Bronchial epithelial cell (primary cell): ENCODE data around the gene COL15A1. TPM values are rescaled to one million over a fixed set of nuclear protein-coding genes. Genes with fewer than 3 reads are reported as not detected.
"Not testable (repeated sequence)": the region's sequence is repeated elsewhere in the genome, so short reads cannot be mapped to it uniquely, and the experiment has no call there.

Source experiments
- DNase-seq: peaks from one replicate; pipeline ENCODE4 v3.0.0-alpha.2; 2010; ENCODE audit warnings: low read depth
- FAIRE-seq: peaks from 2 replicates; lab custom pipeline; 2011; peaks lifted over from hg19 to GRCh38; lab: Jason Lieb, UNC
- H3K27me3 ChIP-seq: 2 replicates; pipeline ENCODE4 v1.5.1; 2011; ENCODE audit warnings: low read length; ENCODE audit not compliant: control insufficient read depth, insufficient read depth
- H3K36me3 ChIP-seq: 2 replicates; pipeline ENCODE4 v1.5.1; 2011; ENCODE audit warnings: low read length; ENCODE audit not compliant: control insufficient read depth, insufficient read depth
- H3K4me3 ChIP-seq: 2 replicates; pipeline ENCODE4 v1.5.1; 2011; ENCODE audit warnings: mild to moderate bottlenecking, low read depth, low read length, control low read depth
- CTCF ChIP-seq: IDR thresholded peaks from 2 replicates; pipeline ENCODE4 v1.5.1; 2011; ENCODE audit warnings: mild to moderate bottlenecking, moderate library complexity, low read length, control low read depth, inconsistent platforms; ENCODE audit not compliant: insufficient read depth, severe bottlenecking
- total RNA-seq: library from RNA; depleted of rRNA; stranded (reverse); fragments of >200 nt; gene quantifications from 2 replicates; pipeline ENCODE4 v1.2.1, GENCODE V29; 2014

COL15A1 gene
- total RNA-seq, 1 donor from 2014 or later: 1.6 TPM

- Histone ChIP-seq H3K4me3 (no peak overlapping the region), H3K27me3 (no peaks in the 10 kb centered on the region), H3K36me3 (no peaks in the 10 kb centered on the region)
- no peak for DNase-seq
- FAIRE-seq: no peak
- TF ChIP-seq CTCF: no peak
Observed at GRCh38 chr9:98911042-98911441, 32.7 kb upstream of the COL15A1 start.

GRCh38 chr9:98911738-98912137 lies 32.0 kb upstream of the COL15A1 start:
- H3K27me3 ChIP-seq, H3K36me3 ChIP-seq, DNase-seq, H3K4me3 ChIP-seq, FAIRE-seq: not testable (repeated sequence)

GRCh38 chr9:98912450-98912849 lies 31.3 kb upstream of the COL15A1 start:
- Histone ChIP-seq H3K27me3 (no peaks in the 10 kb centered on the region), H3K4me3 (no peak overlapping the region), H3K36me3 (no peaks in the 10 kb centered on the region)
- no peak for TF ChIP-seq CTCF
- DNase-seq: no peak
- FAIRE-seq: no peak

- FAIRE-seq (no peak), DNase-seq (no peak)
- Histone ChIP-seq H3K27me3 (no peaks in the 10 kb centered on the region), H3K36me3 (no peaks in the 10 kb centered on the region), H3K4me3 (no peak overlapping the region)
- TF ChIP-seq CTCF: no peak
Observed at GRCh38 chr9:98913044-98913443, 30.7 kb upstream of the COL15A1 start.

GRCh38 chr9:98913705-98914104 lies 30.0 kb upstream of the COL15A1 start:
- no peaks in the 10 kb centered on the region for H3K27me3 ChIP-seq
- TF ChIP-seq CTCF: no peak
- FAIRE-seq: no peak
- no peaks in the 10 kb centered on the region for H3K36me3 ChIP-seq
- H3K4me3 ChIP-seq: no peak overlapping the region
- DNase-seq: no peak

GRCh38 chr9:98915599-98915998 lies 28.1 kb upstream of the COL15A1 start:
- FAIRE-seq (no peak), DNase-seq (no peak)
- no peak overlapping the region for H3K4me3 ChIP-seq
- H3K27me3 ChIP-seq: no peaks in the 10 kb centered on the region
- H3K36me3 ChIP-seq: no peaks in the 10 kb centered on the region
- TF ChIP-seq CTCF: no peak
